ENCODE results near the gene CAPN12.

GRCh38 chr19:38687837-38688378, 56.4 kb downstream of the CAPN12 start:
- no peak for TF ChIP-seq GATA3 (IDR thresholded peaks at IDR 0.05; ENCODE audit: low read depth, low read length)
- no peak for TF ChIP-seq GATA2 (IDR thresholded peaks at IDR 0.05; ENCODE audit: low read depth, low read length)

All from SH-SY5Y (cell line).